GM21515 (cell line): ENCODE measurements around the gene APC.
A peak's percentile ranks its signal among the peaks of the same experiment; 100 is the strongest.

Source experiments
- ATAC-seq: cut with Tn5 transposase; IDR thresholded peaks from one replicate; pipeline ENCODE4 v1.9.1; 2021; ENCODE audit not compliant: unreplicated experiment

APC gene

DNA sequence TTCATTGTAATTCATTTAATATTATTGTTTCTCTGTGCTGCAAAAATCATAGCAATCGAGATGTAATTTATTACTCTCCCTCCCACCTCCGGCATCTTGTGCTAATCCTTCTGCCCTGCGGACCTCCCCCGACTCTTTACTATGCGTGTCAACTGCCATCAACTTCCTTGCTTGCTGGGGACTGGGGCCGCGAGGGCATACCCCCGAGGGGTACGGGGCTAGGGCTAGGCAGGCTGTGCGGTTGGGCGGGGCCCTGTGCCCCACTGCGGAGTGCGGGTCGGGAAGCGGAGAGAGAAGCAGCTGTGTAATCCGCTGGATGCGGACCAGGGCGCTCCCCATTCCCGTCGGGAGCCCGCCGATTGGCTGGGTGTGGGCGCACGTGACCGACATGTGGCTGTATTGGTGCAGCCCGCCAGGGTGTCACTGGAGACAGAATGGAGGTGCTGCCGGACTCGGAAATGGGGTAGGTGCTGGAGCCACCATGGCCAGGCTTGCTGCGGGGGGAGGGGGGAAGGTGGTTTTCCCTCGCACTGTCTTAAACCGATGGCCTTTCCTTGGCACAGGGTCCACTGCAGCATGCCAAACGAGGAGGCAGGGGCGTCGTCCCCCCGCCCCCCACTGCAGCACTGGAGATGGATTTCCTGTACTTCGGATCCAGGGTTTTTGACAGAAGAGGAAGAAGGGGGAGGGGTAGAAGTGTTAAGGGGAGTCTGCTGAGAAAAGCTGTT is at the start of gene APC:
APC (plus strand) TSS at position 423 of the 728 bp plus-strand sequence. CDS start 17,006 bp downstream, outside the sequence.
- ATAC-seq, result peak; percentile 100

DNA sequence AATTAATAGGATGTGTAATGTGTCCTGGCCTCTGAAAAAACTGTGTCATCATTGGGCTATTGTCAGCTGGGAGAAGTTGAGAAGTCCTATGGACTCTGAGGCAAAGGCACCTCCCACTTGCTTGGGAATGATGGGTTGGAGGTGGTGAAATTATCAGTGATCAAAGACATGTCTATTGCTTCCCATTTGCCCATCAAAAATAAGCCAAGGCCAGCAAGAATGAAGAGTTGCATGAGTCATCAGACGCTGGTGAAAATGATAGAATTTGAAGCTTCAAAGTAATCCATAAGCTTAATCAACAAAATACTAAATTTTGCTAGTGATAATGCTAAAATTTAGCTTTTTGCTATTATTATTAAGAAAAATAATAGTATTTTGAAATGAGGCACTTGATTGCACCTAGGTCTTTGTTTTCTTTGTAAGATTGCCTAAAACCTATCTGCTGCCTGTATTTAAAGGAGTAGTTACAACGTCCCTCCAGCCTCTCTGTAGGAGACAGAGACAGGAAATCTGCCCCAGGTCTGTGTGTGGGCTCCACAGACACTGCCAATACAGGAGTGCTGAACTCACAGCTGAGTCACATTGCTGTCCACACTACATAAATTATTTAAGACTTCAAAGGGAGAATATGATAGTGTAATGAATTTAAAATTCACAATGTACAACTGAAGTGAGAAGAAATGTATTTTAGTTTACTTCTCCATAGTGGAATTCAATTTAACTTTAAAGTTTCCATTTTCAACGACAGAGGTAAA is 48.4 kb upstream of the APC start:
- ATAC-seq, result no peak

DNA sequence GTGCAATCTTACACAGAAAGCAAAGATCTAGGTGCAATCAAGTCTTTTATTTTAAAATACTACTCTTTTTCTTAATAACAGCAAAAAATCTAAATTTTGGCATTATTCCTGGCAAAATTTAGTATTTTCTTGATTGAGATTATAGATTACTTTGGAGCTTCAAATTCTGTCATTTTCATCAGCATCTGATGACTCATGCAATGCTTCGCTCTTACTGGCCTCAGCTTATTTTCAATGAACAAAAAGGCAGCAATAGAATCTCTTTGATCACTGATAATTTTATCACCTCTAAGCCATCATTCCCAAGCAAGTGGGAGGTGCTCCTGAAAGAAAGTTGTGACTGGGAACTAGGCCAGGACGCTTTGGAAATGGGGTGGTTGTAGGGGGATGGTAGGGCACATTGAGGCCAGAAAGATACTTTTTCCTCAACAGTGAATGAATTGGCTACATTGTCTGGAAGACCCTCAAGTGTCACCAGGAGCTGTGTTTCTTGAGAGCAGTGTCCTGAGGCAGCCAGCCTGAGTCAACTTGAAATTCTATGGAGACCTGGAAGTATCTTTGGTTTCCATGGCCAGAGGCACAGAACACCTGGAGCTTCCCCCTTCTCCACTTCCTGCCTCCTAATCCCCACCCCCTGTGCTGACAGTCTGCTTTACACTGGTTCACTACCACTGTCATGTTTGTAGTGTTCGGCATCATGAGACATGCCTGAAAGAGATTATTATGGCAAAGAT is 46.9 kb upstream of the APC start:
- ATAC-seq, result no peak

DNA sequence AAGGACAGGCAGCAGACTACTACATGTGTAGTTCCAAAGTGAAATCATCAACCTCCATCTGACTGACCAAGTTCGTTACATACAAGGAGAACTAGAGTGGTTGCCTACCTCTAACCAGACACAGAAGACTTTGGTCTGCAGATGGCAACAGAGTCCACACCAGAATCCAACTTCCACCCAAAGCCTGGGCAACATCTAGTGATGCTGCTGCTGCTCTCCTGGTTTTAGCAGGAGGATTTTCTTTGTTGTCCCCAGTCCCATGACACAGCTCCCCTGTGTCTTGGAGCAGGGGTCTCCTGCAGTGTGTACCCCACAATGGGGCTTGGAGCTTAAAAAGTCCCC is 46.4 kb upstream of the APC start:
- no peak for ATAC-seq

DNA sequence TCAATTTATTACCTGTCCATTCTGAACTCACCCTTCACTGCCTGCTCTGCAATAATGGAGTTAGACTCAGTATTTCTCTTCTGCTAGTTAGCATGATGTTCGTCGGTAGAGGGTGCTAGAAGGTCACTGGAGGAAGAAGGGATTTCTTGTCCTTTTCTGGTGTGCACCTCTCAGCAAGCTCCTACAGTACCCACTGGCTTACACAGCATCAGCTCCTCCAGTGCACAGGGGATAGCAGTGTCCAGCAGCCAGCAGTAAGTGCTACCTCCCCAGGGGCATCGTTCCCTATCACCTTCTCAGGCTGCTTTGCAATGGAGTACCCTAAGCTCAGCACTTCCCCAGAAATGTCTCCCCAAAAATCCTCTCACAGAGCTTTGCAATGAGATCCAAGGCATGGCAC is 45.9 kb upstream of the APC start:
- ATAC-seq, result peak; percentile 35

- ATAC-seq, result peak; percentile 54
Measured at GRCh38 chr5:112692472-112692871, 45.2 kb upstream of the APC start.

DNA sequence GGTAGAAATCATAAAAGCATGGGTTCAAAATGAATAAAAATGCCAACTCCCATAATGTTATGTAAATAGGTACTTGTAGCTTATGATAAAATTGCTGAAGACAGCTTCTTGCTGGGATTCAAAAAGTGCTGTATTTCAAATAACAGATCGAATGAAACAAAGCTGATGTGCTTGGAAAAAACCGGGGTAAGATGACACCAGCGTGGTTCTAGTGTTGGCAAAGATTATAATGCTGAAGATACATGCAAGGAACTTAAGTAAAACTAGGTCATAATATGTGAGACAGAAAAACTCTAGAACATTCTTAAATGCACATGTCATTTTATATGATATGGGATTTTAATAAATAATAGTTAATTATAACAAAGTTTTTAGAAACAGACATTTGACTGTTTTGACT is 44.4 kb upstream of the APC start:
- ATAC-seq, result no peak

DNA sequence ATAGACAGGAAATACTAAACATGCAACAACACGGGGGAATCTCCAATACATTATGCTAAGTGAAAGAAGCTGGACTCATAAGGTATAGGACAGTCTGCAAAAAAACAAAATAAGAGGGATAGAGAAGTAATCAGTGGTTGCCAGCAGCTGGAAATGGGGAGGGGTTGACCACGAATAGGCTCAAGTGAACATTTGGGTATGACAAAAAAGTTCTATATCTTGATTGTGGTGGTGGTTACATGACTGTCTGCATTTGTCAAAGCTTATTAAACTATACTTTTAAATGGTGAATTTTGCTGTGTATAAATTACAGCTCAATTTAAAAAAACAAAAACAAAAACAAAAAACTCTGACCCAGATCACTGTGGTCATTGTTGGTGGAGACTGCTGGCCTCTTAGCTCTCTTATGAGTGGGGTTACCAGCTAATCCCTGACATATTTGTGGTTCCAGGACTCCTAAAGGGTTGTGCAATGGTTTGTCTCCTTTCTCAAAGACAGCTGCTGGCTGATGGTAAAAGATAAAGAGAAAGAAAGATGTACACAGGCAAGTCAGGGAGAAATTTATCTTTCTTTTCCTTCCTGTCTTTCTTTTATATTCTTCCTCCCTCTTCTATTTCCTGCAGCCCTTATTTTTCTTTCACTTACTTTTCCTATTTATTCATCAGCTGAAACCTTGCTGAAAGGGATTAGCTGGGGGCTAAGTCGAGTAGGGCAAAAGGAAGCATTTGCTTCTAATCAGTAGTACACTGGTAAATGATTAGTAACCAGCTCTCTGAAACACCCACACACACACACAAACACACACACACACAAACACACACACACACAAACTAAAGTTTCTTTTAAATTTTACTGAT is 42.6 kb upstream of the APC start:
- no peak for ATAC-seq

- no peak for ATAC-seq
Measured at GRCh38 chr5:112696786-112697185, 40.9 kb upstream of the APC start.

DNA sequence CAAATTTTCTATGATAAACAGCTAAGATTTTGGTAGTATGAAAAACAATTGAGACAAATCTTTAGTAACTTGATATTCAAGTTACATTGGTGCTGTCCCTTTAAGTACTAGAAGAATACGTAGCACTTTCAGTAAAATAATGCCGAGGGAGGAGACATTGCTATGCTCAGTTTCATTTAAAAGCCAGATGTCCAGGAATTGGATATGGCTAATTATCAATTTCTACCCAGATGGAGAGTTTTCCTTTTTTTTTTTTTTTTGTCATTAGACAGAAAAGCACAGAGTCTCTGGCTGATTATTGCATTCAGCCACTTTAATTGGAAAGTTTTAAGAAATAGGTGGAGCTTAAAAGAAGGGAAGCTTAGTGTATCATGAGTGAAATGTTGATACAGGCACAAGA is 40.4 kb upstream of the APC start:
- ATAC-seq, result no peak

DNA sequence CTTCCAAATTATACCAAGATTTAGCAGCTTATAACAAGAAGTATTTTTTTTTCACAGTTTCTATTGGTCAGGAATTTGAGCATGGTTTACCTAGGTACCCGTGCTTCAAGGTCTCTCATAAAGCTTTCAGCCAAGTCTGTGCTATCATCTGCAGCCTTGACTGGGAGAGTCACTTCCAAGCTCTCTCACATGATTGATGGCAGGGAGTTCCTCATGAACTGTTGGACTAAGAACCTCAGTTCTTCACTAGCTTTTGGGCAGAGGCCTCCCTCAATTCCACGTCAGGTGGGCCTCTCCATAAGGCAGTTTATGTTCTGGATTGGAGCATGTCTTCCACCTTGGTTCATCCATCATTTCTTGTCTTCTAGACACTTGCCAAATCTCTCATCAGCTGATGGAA is 39.9 kb upstream of the APC start:
- no peak for ATAC-seq

GRCh38 chr5:112703866-112704820 is 33.5 kb upstream of the APC start:
- ATAC-seq, result no peak

DNA sequence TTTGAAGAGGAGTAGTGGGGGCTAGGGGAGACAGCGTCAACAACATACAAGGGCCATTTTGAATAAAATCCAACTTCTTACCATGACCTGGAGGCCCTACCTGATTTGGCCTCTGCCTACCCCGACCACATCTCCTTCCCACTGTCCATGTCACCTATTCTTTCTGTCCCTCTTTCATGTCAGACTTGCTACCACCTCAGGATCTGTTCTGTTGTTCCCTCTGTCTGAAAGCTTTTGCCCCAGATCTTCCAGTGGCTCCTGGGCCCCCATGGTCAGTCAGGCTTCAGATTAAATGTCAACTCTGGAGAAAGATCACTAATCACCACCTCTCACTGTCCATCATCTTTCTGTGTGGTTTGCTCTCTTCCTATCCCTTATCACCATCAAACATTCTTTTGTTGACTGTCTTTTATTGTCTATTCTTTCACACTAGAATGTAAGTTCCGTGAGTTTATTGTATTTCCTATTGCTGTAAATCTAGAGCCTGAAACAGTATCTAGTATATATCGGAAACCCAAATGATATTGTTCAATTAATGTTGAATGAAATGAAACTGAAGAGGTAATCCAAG is 31.2 kb upstream of the APC start:
- no peak for ATAC-seq

- peak; percentile 96 for ATAC-seq
Measured at GRCh38 chr5:112707187-112708102, 30.2 kb upstream of the APC start.

- no peak for ATAC-seq
Measured at GRCh38 chr5:112708103-112708622, 29.5 kb upstream of the APC start.

GRCh38 chr5:112709416-112709815 is 28.3 kb upstream of the APC start:
- ATAC-seq, result no peak

DNA sequence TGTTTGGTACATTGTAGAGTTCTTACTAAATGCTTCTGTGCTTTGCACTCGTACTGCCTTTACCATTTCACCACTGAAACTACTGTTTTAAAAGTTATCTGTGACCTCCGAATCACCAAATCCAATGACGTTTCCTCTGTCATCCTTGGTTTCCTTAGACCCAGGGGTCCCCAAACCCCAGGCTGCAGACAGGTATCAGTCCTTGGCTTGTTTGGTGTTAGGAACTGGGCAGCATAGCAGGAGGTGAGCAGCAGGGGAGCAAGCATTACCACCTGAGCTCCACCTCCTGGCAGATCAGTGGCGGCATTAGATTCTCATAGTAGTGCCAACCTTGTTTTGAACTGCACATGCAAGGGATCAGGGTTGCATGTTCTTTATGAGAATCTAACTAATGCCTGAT is 26.8 kb upstream of the APC start:
- ATAC-seq, result no peak

DNA sequence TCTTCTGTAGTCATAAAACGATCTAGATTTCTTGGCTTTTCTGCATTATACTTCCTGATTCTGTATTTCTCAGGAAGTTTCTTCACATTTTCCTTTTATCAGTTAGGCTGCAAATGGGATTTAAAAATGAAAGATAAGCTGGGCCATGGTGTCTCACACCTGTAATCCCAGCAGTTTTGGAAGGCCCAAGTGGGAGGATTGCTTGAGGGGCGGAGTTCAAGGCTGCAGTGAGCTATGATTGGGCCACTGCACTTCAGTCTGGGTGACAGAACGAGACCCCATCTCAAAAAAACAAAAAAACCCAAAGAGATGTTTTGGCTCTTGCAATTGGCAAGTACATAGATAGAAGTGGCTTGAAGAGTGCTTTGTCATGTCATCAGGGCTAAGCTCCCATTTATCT is 26.2 kb upstream of the APC start:
- no peak for ATAC-seq
